GM21447 (cell line): Measurements from ENCODE around the gene YDJC.
A peak's percentile ranks its signal among the peaks of the same experiment; 100 is the strongest.
"Not testable (repeated sequence)": the region's sequence is repeated elsewhere in the genome, so short reads cannot be mapped to it uniquely, and the experiment has no call there.

Experiments
- ATAC-seq: cut with Tn5 transposase; IDR thresholded peaks from one replicate; pipeline ENCODE4 v1.9.1; 2021; ENCODE audit not compliant: unreplicated experiment

The YDJC gene

DNA sequence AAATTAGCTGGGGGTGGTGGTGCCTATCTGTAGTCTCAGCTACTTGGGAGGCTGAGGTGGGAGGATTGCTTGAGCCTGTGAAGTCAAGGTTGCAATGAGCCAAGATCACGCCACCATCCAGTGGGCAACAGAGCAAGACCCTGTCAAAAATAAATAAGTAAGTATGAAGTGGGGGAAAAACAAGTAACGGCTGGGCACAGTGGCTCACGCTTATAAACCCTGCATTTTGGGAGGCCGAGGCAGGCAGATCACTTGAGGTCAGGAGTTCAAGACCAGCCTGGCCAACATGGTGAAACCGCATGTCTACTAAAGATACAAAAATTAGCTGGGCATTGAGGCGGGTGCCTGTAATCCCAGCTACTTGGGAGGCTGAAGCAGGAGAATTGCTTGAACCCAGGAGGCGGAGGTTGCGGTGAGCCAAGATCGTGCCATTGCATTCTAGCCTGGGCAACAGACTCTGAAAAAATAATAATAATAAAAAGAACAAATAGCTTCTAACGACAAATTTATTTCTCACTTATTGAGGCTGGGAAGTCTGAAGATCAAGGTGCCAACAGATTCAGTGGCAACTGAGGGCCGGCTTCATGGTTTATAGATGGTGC lies 20.2 kb downstream of the YDJC start:
- not testable (repeated sequence) for ATAC-seq

DNA sequence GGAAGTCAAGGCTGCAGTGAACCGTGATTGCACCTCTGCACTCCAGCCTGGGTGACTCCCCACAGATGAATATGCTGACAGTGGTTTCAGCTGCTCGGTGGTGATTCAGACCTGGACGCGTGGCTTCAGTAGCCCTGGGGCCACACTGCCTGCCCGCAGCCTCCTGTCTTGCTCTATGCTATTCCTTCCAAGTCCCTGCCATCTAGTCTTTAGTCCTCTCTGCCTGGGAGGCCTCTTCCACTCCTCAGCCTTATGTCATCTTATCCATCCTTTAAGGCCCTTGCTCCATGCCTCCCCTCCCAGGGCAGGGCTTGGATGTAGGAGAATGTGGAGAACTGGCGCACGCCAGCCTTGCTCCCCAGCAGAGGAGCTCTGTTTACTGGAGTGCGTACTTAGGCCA lies 23.0 kb downstream of the YDJC start:
- ATAC-seq = no peak

DNA sequence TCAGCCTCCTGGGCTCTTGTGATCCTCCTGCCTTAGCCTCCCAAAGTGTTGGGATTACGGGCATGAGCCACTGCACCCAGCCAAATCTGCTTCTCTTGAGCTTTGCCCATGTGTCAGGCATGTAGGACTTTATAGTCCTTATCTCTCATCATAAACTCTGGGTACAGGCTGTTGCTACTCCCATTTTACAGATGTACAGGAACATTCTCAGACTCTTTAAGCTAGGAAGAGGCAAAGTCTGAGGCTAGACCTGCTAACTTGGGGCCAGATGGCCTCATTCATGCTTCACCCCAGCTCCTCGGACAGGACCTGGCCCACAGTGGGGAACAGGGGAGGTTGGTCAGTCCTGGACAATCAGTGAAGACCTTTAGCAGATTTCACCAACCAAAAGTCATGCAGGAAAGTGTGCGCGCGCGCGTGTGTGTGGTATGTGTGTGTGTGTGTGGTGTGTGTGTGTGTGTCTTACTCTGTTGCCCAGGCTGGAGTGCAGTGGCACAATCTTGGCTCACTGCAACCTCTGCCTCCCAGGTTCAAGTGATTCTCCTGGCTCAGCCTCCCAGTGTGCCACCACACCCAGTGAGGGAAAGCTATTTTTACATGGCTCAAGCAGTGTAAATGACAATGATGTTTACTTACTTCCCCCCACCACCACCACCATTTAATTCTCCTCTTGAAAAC lies 23.8 kb downstream of the YDJC start:
- no peak for ATAC-seq

DNA sequence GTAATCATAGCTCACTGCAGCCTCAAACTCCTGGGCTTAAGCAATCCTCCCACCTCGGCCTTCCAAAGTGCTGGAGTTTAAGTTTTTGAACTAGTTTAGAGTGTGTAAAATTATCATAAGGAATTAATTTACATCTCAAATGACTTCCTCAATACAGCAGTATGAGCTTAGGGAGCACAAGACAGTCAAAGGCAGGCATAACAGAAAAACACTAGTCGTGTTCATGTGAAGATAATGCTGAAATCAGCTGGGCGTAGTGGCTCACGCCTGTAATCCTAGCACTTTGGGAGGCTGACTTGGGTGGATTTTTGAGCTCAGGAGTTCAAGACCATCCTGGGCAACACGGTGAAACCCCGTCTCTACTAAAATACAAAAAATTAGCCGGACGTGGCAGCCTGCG lies 25.8 kb downstream of the YDJC start:
- ATAC-seq = no peak

DNA sequence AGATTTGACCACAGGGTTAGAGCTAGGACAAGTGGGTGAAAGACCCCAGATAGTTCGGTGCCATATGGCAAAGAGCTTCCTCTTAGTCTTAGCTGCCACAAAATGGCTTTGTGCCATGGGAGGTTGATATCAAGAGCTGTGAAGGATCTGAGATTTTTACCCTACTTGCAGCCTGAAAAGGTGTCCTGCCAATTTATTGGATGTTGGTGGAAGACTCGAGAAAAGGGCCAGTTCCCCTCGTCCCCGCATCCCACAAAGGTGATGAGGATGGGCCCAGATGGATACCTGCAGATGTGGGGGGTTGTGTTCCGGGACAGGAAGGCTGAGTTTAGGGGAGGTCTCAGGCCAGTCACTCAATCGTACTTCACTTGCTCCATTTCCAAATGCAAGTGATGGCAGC lies 27.2 kb downstream of the YDJC start:
- ATAC-seq = no peak

DNA sequence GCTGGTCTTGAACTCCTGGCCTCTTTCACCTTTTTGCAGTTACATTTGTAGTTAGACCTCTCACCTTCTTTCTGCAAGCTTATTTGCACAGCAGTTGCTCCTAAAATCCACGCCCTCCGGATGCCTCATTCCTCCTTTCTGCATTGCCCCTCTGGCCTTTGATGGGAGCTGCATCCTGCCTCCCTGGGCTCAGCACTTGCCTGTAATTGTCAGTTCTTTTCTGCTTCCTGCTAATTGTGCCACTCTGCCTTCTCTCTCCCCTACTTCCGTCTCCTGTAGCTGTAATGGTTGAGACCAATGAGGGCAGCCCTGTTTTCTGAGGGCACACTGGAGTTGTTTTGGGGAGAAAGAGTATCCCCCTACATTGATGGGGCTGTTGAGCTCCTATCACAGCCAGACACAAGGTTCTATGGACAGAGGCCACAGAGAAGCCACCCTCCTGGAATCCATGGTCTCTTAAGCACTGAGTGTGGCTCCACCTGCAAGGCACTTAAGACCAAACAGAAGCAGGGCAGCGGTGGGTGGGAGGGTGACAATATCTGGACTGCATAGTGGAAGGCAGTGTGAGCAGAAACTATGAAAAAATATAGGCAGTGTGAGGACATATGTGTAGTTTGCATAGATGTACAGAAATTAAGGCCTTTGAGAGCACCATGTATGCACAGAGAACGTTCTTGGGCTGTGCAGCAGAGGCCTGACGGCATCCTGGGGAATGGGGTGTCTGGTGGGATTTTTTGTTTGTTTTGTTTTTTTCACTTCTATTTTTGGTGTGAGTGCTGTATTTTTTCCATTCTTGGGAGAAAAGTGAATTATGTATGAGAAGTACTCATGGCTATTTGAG lies 30.5 kb downstream of the YDJC start:
- no peak for ATAC-seq

DNA sequence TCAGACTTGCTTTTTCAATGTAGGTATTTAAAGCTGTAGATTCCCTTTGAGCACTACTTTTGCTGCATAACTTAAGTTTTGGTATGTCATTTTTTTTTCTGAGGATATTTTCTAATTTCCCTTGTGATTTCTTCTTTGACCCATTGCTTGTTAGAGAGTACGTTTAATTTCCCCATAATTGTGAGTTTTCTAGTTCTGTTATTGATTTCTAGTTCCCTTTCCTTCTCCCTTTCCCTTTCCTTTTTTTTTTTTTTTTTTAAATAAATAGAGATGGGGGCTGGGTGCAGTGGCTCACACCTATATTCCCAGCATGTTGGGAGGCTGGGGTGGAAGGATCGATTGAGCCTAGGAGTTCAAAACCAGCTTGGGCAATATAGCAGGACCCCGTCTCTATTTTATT lies 31.5 kb downstream of the YDJC start:
- no peak for ATAC-seq

DNA sequence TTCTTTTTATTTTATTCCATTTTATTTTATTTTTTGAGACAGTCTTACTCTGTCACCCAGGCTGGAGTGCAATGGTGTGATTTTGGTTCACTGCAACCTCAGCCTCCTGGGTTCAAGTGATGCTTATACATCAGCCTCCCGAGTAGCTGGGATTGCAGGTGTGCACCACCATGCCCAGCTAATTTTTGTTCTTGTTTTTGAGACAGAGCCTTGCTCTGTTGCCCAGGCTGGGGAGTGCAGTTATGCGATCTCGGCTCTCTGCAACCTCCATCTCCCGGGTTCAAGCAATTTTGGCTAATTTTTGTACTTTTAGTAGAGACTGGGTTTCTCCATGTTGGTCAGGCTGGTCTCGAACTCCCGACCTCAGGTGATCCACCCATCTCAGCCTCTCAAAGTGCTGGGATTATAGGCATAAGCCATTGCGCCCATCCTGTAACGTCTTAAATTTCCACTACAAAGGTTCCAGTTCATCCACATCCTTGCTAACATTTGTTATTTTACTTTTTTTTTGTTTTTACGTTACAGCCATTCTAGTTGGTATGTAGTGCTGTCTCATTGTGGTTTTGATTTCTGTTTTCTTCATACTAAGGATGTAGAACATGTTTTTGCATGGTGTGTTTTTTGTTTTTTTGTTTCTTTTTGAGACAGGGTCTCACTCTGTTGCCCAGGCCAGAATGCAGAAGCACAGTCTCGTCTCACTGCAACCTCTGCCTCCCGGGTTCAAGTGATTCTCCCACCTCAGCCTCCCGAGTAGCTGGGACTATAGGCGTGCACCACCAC lies 33.3 kb downstream of the YDJC start:
- ATAC-seq = not testable (repeated sequence)

DNA sequence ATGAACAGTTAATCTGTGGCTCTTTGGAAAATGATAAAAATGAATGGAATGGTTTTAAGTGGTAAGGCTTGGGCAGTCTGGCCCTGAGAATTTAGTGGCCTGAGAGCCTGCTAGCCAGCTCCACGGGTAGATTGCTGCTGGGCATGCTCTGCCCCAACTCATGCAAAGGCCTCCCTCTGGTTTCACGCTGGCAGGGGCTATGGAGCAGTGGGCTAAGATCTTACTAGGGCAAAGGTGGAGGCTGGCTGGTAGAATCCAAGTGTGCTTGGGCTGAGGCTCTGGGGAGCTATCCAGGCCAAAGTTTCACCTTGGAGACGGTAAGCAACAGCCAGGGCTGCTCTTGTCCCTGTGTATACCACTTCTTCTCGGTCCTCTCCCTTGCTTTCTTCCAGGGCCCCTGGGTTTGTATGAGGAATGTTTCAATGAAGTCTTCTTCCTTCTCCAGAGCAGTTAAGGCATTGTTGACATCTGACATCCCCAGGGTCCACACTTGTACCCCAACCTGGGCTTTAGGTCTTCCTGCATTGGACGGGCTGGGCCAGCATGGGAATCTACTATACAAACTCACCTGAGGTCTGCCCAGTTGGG lies 34.9 kb downstream of the YDJC start:
- ATAC-seq = no peak

DNA sequence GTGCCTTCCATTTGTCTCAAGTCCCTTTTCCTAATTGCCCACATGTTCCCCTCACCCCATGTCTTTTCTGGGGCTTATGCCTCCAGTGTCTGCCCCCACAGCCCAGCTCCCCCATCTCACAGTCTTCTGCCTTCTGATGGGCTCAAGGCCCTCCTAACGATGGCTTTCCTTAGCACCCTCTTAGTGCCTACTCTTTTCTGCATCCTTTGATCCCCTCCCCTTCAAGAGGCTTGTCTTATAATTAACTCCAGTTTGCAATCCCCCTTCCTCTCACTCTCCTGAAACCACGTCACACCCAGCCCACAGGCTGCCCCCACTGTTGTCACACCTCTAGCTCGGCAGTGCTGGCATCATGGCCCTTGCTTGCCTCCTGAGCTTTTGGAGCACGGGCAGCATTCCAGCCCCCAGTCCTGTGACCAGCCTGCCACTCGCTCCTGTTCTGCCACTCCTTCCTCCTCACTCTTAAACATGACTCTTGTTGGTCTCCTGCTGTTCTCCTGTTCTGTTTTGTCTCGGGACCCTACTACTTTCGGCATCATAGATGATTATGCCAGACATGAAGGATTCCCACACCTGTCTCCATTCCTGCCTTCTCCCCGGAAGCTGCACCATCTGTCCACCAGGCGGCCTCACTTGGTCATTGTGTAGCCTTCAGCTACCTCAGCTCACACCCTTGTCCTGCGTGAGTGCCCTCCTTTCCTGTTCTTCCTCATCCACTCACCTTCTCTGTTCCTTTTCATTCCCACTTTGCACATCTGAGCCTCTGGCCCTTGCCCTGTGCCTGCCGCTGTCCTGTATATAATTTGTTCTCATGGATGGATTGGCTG lies 36.2 kb downstream of the YDJC start:
- ATAC-seq = no peak

DNA sequence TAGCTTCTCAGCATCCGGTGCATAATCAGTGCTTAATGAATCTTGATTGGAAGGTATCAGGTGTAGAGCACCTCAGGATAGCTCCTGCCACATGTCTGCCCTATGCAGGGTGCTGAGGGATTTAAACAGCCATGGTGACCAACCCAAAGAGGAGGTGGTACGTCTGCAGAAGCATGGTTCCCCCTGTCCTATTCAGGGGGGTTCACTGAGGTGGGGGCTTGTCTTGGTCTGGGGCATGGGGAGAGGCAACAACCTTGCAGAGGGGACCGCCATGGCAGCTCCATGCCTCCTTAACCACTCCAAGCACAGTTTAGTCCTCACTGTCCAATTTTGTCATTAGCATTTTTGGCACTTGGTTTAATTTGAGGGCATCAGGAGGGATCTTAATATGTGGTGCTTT lies 37.4 kb downstream of the YDJC start:
- no peak for ATAC-seq

DNA sequence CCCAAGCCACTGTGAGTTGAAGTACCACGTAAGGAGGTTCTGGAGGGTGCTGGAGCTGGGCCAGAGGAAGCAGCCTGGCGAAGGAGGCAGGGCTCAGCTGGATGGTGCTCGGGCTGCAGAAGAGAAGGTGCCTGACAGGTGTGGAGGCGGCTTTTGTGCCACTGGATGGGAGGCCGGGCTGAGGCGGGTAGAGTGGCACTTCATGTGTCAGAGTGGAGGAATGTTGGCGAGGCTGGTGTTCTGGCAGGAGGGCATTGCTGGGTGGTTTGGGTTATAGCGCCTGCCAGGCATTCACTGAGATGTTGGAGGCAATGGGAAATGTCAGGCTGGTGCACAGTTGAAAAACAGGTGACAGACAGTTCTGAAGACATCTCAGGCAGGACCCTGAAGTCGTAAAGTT lies 38.1 kb downstream of the YDJC start:
- ATAC-seq = no peak

DNA sequence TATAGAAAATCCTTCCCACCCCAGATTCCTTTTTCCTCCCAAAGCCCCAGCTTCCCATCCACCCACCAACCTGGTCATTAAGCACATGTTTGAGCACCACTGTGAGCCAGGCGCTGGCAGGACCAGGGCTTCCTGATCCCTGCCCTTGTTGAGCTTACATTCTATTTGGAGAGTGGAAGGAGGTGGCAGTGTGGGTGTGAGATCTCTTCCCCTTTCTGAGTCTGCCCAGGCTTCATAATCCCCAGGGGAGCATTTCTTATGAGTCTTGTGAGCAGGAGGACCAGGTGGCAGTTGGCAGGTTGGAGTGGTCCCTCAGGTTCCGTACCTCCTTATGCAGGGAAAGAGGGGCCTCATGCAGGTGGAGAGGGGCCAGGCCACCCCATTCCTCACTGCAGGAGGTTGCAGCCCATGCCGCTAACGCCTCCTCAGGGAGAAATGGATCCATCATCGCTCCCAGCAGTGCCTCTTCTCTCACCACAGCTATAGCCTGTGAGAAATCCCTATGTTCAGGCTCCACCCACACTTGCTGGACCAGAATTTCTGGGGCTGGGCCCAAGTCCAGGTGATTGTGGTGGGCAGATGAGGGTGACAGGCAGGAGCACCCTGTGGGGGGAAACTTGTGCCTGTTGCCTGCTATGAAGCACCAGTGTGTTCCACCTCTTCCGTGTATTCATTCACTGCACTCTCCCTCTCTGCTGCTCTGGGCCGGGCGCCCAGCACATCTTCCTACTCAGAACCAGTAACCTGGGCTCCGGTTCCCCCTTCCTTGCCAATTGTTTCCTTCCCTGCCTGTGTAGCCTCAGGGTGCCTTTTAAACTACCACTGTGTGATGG lies 38.8 kb downstream of the YDJC start:
- no peak for ATAC-seq

DNA sequence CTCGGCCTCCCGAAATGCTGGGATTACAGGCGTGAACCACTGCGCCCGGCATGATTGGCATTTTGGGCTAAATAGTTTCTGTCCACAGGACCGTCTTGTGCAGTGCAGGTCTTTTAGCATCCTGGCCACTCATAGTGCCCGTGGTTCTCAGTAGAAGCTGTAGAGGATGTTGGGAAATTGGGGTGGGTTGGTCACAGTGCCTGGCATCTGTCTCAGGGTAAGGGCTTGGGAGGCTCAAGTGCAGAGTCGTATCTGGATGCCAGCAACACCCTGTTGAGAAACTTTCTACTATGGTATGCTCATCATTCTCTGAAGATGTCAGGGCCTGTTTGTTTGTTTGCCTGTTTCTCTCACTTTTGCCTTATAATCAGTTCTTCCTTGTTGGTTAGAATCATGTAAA lies 40.4 kb downstream of the YDJC start:
- no peak for ATAC-seq

DNA sequence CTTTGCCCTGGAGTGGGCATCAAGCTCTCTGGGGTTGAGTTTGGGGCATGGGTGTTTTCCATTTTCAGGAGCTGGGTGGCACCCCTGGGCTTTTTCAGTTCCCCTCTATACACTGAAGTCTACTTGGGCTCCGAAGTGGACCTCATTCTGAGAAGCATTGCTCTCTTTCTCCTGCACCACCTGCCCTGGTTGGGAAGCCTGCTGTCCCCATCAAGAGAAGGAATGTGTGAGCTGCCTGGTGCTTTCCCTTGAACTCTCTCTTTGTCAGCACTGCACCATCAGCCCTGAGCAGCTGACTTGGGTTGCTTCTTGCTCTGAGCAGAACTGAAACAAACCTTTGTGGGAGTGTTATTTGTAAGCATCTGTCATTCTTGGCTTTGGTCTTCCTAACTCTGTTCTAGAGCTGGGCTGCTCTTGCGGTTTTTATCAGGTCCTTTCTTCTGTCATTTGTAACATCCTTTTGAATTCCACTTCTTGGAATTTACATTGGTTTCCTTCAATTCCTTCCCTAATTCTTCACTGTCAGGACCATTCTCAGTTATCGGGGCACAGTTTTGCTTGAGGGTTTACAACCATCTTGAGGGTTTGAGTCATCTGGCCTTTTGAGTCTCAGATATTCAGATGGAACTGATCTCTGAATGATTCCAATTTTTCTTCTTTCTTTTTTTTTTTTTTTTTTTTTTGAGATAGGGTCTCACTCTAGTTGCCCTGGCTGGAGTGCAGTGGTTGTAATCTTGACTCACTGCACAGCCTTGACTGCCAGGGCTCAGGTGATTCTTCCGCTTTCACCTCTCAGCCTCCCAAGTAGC lies 41.8 kb downstream of the YDJC start:
- peak; percentile 91 for ATAC-seq

DNA sequence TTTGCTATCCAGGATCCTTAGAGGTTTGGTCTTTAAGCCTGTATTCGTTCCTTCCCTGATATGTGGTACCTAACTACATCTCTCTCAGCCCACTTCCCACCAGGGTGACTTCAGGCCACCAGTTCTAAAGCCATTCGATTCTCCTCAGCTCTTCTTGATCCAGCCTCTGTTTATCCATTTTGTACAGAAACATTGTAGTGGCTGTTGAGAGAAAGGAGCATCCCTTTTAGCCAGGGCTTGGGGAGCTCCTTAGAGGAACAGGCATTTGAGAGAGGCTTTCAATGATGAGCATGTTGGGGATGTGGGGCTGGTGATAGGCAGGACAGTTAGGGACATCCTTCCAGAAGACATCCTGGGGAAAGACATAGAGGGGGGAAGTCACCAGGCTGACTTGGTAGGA lies 44.4 kb downstream of the YDJC start:
- no peak for ATAC-seq

DNA sequence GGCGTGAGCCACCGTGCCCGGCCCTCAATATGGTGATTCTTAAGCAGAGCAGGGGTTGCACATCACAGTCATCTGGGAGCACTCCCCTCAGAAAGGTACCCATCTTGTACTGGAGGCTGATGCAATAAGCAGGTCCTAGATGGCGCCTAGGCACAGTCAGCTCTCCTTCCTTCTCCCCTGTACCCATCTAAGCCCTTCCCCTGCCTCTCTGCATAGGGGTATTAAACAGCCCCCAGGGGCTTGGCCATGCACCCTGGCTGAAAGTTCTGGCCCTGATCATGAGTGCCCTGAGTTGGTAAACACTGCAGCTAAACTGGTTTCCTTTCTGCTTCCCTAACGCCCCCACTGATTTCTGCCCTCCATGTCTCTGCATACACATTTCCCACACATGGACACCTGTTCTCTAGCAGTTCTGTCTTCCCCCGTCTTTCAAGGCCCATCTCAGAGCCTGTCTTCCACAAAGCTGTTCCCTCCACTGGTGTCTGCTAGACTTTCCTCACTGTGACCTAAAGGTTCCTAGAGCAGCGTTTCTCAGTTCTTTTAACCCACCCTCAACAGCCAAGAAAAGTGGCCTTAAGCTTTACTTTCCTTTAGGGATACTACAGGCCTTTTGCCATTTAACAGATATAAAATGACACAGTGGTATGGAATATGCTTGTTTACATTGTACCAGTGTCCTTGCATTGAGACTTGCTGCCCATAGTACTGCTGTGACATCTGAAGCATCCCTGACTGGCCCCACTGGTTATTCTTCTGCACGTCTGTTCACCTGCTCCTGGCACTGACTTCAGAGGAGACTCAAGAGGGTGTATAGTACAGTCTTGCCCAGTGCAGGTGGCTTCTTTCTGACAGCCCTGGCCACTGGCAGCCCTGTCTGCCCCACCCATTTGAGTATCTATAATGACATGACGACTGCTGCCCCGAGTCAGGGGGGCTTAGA lies 46.8 kb downstream of the YDJC start:
- no peak for ATAC-seq
